ENCODE data around the gene HAND2.

Gene HAND2

GRCh38 chr4:173529477-173530325 lies at the start of gene HAND2:
Gene HAND2 (minus strand): TSS chr4:173530229. CDS start chr4:173529289, 940 bp downstream.
- no peaks in the 10 kb centered on the region for H3K36me3 ChIP-seq (ENCODE audit: control insufficient read depth, insufficient read depth, low read length)
- no peak within 1 kb of the TSS for H3K9ac ChIP-seq (ENCODE audit: low read depth, low read length)

GRCh38 chr4:173578956-173579355 lies 48.9 kb upstream of the HAND2 start:
- no peak overlapping the region for H3K9ac ChIP-seq (ENCODE audit: low read depth, low read length)
- no peaks in the 10 kb centered on the region for H3K9me3 ChIP-seq (ENCODE audit: control insufficient read depth, insufficient read depth, low read length)
- H3K36me3 ChIP-seq (ENCODE audit: control insufficient read depth, insufficient read depth, low read length), result no peaks in the 10 kb centered on the region
- H3K4me1 ChIP-seq (ENCODE audit: control insufficient read depth, insufficient read depth, low read length), result no peaks in the 10 kb centered on the region
- H3K27me3 ChIP-seq (ENCODE audit: control insufficient read depth, insufficient read depth, low read length), result no peaks in the 10 kb centered on the region
- no peak overlapping the region for H3K4me3 ChIP-seq (ENCODE audit: low read depth, low read length)

More at GRCh38 chr4:173529477-173530325, at the start of gene HAND2:
- Histone ChIP-seq H3K27me3 (ENCODE audit: control insufficient read depth, insufficient read depth, low read length) (peaks cover 95% of the 10 kb centered on the region), H3K9me3 (ENCODE audit: control insufficient read depth, insufficient read depth, low read length) (no peaks in the 10 kb centered on the region), H3K4me1 (ENCODE audit: control insufficient read depth, insufficient read depth, low read length) (peaks cover 3% of the 10 kb centered on the region), H3K4me3 (ENCODE audit: low read depth, low read length) (peak within 1 kb of the TSS; percentile 48)

- H3K36me3 ChIP-seq (ENCODE audit: control insufficient read depth, insufficient read depth, low read length), result no peaks in the 10 kb centered on the region
- no peak overlapping the region for H3K4me3 ChIP-seq (ENCODE audit: low read depth, low read length)
These were observed 47.9 kb upstream of the HAND2 start for GRCh38 chr4:173577963-173578362.

GRCh38 chr4:173575482-173576152 lies 45.6 kb upstream of the HAND2 start:
- no peak overlapping the region for H3K4me3 ChIP-seq (ENCODE audit: low read depth, low read length)
- H3K4me1 ChIP-seq (ENCODE audit: control insufficient read depth, insufficient read depth, low read length), result no peaks in the 10 kb centered on the region
- no peaks in the 10 kb centered on the region for H3K36me3 ChIP-seq (ENCODE audit: control insufficient read depth, insufficient read depth, low read length)
- no peak overlapping the region for H3K9ac ChIP-seq (ENCODE audit: low read depth, low read length)
- no peaks in the 10 kb centered on the region for H3K9me3 ChIP-seq (ENCODE audit: control insufficient read depth, insufficient read depth, low read length)
- no peaks in the 10 kb centered on the region for H3K27me3 ChIP-seq (ENCODE audit: control insufficient read depth, insufficient read depth, low read length)

More at GRCh38 chr4:173577963-173578362, 47.9 kb upstream of the HAND2 start:
- no peaks in the 10 kb centered on the region for H3K4me1 ChIP-seq (ENCODE audit: control insufficient read depth, insufficient read depth, low read length)
- H3K9me3 ChIP-seq (ENCODE audit: control insufficient read depth, insufficient read depth, low read length), result no peaks in the 10 kb centered on the region
- no peak overlapping the region for H3K9ac ChIP-seq (ENCODE audit: low read depth, low read length)
- H3K27me3 ChIP-seq (ENCODE audit: control insufficient read depth, insufficient read depth, low read length), result no peaks in the 10 kb centered on the region

GRCh38 chr4:173573725-173574124 lies 43.7 kb upstream of the HAND2 start:
- Histone ChIP-seq H3K9me3 (ENCODE audit: control insufficient read depth, insufficient read depth, low read length) (no peaks in the 10 kb centered on the region), H3K9ac (ENCODE audit: low read depth, low read length) (no peak overlapping the region), H3K27me3 (ENCODE audit: control insufficient read depth, insufficient read depth, low read length) (no peaks in the 10 kb centered on the region), H3K36me3 (ENCODE audit: control insufficient read depth, insufficient read depth, low read length) (no peaks in the 10 kb centered on the region), H3K4me1 (ENCODE audit: control insufficient read depth, insufficient read depth, low read length) (no peaks in the 10 kb centered on the region), H3K4me3 (ENCODE audit: low read depth, low read length) (no peak overlapping the region)

GRCh38 chr4:173573286-173573685 lies 43.3 kb upstream of the HAND2 start:
- H3K4me3 ChIP-seq (ENCODE audit: low read depth, low read length), result no peak overlapping the region
- no peaks in the 10 kb centered on the region for H3K36me3 ChIP-seq (ENCODE audit: control insufficient read depth, insufficient read depth, low read length)

GRCh38 chr4:173572493-173573129 lies 42.6 kb upstream of the HAND2 start:
- Histone ChIP-seq H3K27me3 (ENCODE audit: control insufficient read depth, insufficient read depth, low read length) (no peaks in the 10 kb centered on the region), H3K36me3 (ENCODE audit: control insufficient read depth, insufficient read depth, low read length) (no peaks in the 10 kb centered on the region), H3K4me3 (ENCODE audit: low read depth, low read length) (no peak overlapping the region)

More at GRCh38 chr4:173573286-173573685, 43.3 kb upstream of the HAND2 start:
- Histone ChIP-seq H3K4me1 (ENCODE audit: control insufficient read depth, insufficient read depth, low read length) (no peaks in the 10 kb centered on the region), H3K9ac (ENCODE audit: low read depth, low read length) (no peak overlapping the region), H3K9me3 (ENCODE audit: control insufficient read depth, insufficient read depth, low read length) (no peaks in the 10 kb centered on the region), H3K27me3 (ENCODE audit: control insufficient read depth, insufficient read depth, low read length) (no peaks in the 10 kb centered on the region)

GRCh38 chr4:173571620-173572019 lies 41.6 kb upstream of the HAND2 start:
- no peaks in the 10 kb centered on the region for H3K9me3 ChIP-seq (ENCODE audit: control insufficient read depth, insufficient read depth, low read length)
- H3K36me3 ChIP-seq (ENCODE audit: control insufficient read depth, insufficient read depth, low read length), result no peaks in the 10 kb centered on the region
- H3K4me3 ChIP-seq (ENCODE audit: low read depth, low read length), result no peak overlapping the region
- H3K9ac ChIP-seq (ENCODE audit: low read depth, low read length), result no peak overlapping the region
- no peaks in the 10 kb centered on the region for H3K4me1 ChIP-seq (ENCODE audit: control insufficient read depth, insufficient read depth, low read length)
- no peaks in the 10 kb centered on the region for H3K27me3 ChIP-seq (ENCODE audit: control insufficient read depth, insufficient read depth, low read length)

More at GRCh38 chr4:173572493-173573129, 42.6 kb upstream of the HAND2 start:
- Histone ChIP-seq H3K9ac (ENCODE audit: low read depth, low read length) (no peak overlapping the region), H3K4me1 (ENCODE audit: control insufficient read depth, insufficient read depth, low read length) (no peaks in the 10 kb centered on the region), H3K9me3 (ENCODE audit: control insufficient read depth, insufficient read depth, low read length) (no peaks in the 10 kb centered on the region)

- H3K27me3 ChIP-seq (ENCODE audit: control insufficient read depth, insufficient read depth, low read length), result no peaks in the 10 kb centered on the region
- H3K36me3 ChIP-seq (ENCODE audit: control insufficient read depth, insufficient read depth, low read length), result no peaks in the 10 kb centered on the region
- H3K4me1 ChIP-seq (ENCODE audit: control insufficient read depth, insufficient read depth, low read length), result no peaks in the 10 kb centered on the region
- no peak overlapping the region for H3K4me3 ChIP-seq (ENCODE audit: low read depth, low read length)
- H3K9ac ChIP-seq (ENCODE audit: low read depth, low read length), result no peak overlapping the region
- H3K9me3 ChIP-seq (ENCODE audit: control insufficient read depth, insufficient read depth, low read length), result no peaks in the 10 kb centered on the region
These were observed 35.3 kb upstream of the HAND2 start for GRCh38 chr4:173565281-173565680.

- Histone ChIP-seq H3K9ac (ENCODE audit: low read depth, low read length) (no peak overlapping the region), H3K9me3 (ENCODE audit: control insufficient read depth, insufficient read depth, low read length) (no peaks in the 10 kb centered on the region), H3K4me3 (ENCODE audit: low read depth, low read length) (no peak overlapping the region), H3K27me3 (ENCODE audit: control insufficient read depth, insufficient read depth, low read length) (no peaks in the 10 kb centered on the region), H3K36me3 (ENCODE audit: control insufficient read depth, insufficient read depth, low read length) (no peaks in the 10 kb centered on the region), H3K4me1 (ENCODE audit: control insufficient read depth, insufficient read depth, low read length) (no peaks in the 10 kb centered on the region)
These were observed 34.4 kb upstream of the HAND2 start for GRCh38 chr4:173564461-173564860.

- H3K9ac ChIP-seq (ENCODE audit: low read depth, low read length), result no peak overlapping the region
- H3K4me1 ChIP-seq (ENCODE audit: control insufficient read depth, insufficient read depth, low read length), result no peaks in the 10 kb centered on the region
- no peaks in the 10 kb centered on the region for H3K36me3 ChIP-seq (ENCODE audit: control insufficient read depth, insufficient read depth, low read length)
- no peak overlapping the region for H3K4me3 ChIP-seq (ENCODE audit: low read depth, low read length)
- H3K9me3 ChIP-seq (ENCODE audit: control insufficient read depth, insufficient read depth, low read length), result no peaks in the 10 kb centered on the region
- no peaks in the 10 kb centered on the region for H3K27me3 ChIP-seq (ENCODE audit: control insufficient read depth, insufficient read depth, low read length)
These were observed 30.9 kb upstream of the HAND2 start for GRCh38 chr4:173560896-173561295.

Measured in iPS-15b (cell line).